OCI-LY3 (cell line): ENCODE results near the gene MTCL1.

ENCODE experiments used
- H2AFZ ChIP-seq: fragments of 200-600, 300-600 bp; shearing (Covaris generic); 2 replicates; pipeline ENCODE4 v1.6.0; 2014; ENCODE audit warnings: antibody characterized with exemption, low read depth, low read length
- H3K27ac ChIP-seq: fragments of 200-600, 300-600 bp; sonication (generic); 2 replicates; pipeline ENCODE4 v1.5.1; 2014; ENCODE audit warnings: mild to moderate bottlenecking, low read length, moderate library complexity, mixed read lengths
- H3K27me3 ChIP-seq: fragments of 200-600, 300-600 bp; sonication (generic); 2 replicates; pipeline ENCODE4 v1.6.1; 2014; ENCODE audit warnings: low read depth, low read length, mixed read lengths
- H3K36me3 ChIP-seq: fragments of 200-600, 300-600 bp; sonication (generic); replicated peaks from 2 replicates; pipeline ENCODE3; 2014; ENCODE audit warnings: low read depth, low read length, mixed read lengths
- H3K4me1 ChIP-seq: fragments of 300-600, 200-600 bp; sonication (generic); 2 replicates; pipeline ENCODE4 v1.6.1; 2014; ENCODE audit warnings: low read length, mixed read lengths
- H3K4me2 ChIP-seq: fragments of 200-600, 300-600 bp; sonication (generic); 2 replicates; pipeline ENCODE4 v1.6.1; 2014; ENCODE audit warnings: low read length, mixed read lengths
- H3K4me3 ChIP-seq: fragments of 300-600, 200-600 bp; sonication (generic); 2 replicates; pipeline ENCODE4 v1.5.1; 2014; ENCODE audit warnings: antibody characterized with exemption, mild to moderate bottlenecking, low read length, moderate library complexity
- H3K79me2 ChIP-seq: fragments of 300-600, 200-600 bp; shearing (Covaris generic); 2 replicates; pipeline ENCODE4 v1.6.1; 2014; ENCODE audit warnings: mild to moderate bottlenecking, low read length, mixed read lengths
- H3K9ac ChIP-seq: fragments of 300-600, 200-600 bp; shearing (Covaris generic); 2 replicates; pipeline ENCODE4 v1.6.0; 2014; ENCODE audit warnings: mild to moderate bottlenecking, low read length, moderate library complexity
- H3K9me3 ChIP-seq: fragments of 200-600, 300-600 bp; shearing (Covaris generic); 2 replicates; pipeline ENCODE4 v1.6.1; 2014; ENCODE audit warnings: low read length, mixed read lengths; ENCODE audit not compliant: insufficient read depth
- H4K20me1 ChIP-seq: fragments of 200-600, 300-600 bp; sonication (generic); 2 replicates; pipeline ENCODE4 v1.6.1; 2016; ENCODE audit warnings: low read length, mixed read lengths; ENCODE audit not compliant: insufficient read depth
- CTCF ChIP-seq: fragments of 200-600, 300-600 bp; sonication (generic); IDR thresholded peaks from 2 replicates; pipeline ENCODE4 v1.5.1; 2014; ENCODE audit warnings: antibody characterized with exemption, low read length, low read depth
- EZH2phosphoT487 ChIP-seq: fragments of 200-600 bp; shearing (Covaris generic); IDR thresholded peaks from 2 replicates; pipeline ENCODE4 v1.6.1; 2018; ENCODE audit warnings: antibody characterized with exemption, mixed run types, low read depth

MTCL1 gene

DNA sequence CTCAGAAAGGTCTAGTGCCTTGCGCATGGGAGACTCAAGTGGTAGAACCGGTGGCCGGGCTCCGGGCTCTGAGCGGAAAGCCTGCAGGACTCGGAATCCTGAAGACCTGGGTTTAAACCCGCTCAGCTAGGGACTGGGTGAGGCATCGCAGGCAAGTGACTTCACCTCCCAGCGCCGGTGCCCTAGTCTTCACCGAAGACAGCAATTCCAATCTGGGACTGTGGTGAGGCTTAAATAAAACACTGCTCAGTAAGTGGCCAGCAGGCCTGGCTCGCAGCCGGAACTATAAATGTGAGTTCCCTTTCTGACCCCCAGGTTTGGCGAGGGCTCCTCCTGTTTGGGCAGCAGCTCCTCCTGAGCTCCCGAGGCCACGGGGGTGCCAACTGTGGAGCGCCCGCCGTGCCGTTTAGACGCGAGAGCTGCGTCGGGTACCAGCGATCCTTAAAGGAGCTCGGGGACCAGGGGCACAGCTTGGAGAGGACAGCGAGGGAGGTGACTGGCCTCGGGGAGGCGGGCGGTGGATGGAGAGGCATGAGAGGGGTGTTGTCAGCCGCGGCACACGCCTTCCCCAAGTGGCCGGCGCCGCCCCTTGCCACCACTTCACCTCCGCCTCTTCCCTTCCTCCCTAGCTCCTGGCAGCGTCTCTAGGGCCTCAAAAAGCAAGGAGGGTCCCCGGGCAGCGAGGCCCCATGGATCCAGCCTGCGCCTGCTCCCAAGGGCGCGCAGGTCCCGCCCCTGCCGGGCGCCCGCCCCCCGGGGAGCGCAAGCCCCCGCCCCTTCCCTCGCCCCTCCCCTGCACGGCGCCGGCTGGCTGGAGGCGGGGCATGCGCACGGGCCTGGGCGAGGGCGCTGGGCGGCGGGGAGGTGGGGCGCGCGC lies 757 bp upstream of the MTCL1 start:
- peaks cover 21% of the 10 kb centered on the region for H4K20me1 ChIP-seq
- H3K79me2 ChIP-seq: peaks cover 37% of the 10 kb centered on the region
- H3K4me1 ChIP-seq: peaks cover 19% of the 10 kb centered on the region
- no peaks in the 10 kb centered on the region for H3K9me3 ChIP-seq
- H3K4me3 ChIP-seq: peak overlapping the region; percentile 77
- H3K36me3 ChIP-seq: peaks cover 6% of the 10 kb centered on the region
- no peaks in the 10 kb centered on the region for H3K27me3 ChIP-seq
- no peak for TF ChIP-seq EZH2phosphoT487
- TF ChIP-seq CTCF: no peak
- no peak overlapping the region for H3K27ac ChIP-seq
- peak overlapping the region; percentile 43; the same call in 1 of the 2 replicates for H2AFZ ChIP-seq
- H3K4me2 ChIP-seq: peak overlapping the region; percentile 90
- H3K9ac ChIP-seq: peak overlapping the region; percentile 57

DNA sequence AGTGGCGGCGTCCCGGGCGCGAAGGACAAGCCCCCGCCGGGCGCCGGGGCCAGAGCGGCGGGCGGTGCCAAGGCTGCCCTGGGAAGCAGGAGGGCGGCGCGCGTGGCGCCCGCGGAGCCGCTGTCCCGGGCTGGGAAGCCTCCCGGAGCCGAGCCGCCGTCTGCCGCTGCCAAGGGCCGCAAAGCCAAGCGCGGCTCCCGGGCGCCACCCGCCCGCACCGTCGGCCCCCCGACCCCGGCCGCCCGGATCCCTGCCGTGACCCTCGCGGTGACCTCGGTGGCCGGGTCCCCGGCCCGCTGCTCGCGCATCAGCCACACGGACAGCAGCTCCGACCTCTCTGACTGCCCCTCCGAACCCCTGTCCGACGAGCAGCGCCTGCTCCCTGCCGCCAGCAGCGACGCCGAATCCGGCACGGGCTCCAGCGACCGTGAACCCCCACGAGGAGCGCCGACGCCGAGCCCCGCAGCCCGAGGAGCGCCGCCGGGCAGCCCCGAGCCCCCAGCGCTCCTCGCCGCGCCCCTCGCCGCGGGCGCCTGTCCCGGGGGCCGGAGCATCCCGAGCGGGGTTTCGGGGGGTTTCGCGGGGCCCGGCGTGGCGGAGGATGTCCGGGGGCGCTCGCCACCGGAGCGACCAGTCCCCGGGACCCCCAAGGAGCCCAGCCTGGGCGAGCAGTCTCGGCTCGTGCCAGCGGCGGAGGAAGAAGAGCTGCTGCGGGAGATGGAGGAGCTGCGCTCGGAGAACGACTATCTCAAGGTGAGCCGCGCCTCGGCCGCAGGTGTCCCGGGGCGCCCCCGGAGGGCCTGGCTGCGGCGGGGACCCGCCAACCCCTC lies 820 bp downstream of the MTCL1 start:
- Histone ChIP-seq H2AFZ (no peak overlapping the region), H3K79me2 (peaks cover 42% of the 10 kb centered on the region), H3K4me3 (peak overlapping the region; percentile 84), H3K27ac (no peak overlapping the region), H3K9me3 (no peaks in the 10 kb centered on the region), H4K20me1 (peaks cover 21% of the 10 kb centered on the region), H3K27me3 (no peaks in the 10 kb centered on the region), H3K4me2 (peak overlapping the region; percentile 80), H3K4me1 (peaks cover 15% of the 10 kb centered on the region), H3K9ac (peak overlapping the region; percentile 55), H3K36me3 (peaks cover 6% of the 10 kb centered on the region)
- no peak for TF ChIP-seq EZH2phosphoT487
- TF ChIP-seq CTCF: no peak

DNA sequence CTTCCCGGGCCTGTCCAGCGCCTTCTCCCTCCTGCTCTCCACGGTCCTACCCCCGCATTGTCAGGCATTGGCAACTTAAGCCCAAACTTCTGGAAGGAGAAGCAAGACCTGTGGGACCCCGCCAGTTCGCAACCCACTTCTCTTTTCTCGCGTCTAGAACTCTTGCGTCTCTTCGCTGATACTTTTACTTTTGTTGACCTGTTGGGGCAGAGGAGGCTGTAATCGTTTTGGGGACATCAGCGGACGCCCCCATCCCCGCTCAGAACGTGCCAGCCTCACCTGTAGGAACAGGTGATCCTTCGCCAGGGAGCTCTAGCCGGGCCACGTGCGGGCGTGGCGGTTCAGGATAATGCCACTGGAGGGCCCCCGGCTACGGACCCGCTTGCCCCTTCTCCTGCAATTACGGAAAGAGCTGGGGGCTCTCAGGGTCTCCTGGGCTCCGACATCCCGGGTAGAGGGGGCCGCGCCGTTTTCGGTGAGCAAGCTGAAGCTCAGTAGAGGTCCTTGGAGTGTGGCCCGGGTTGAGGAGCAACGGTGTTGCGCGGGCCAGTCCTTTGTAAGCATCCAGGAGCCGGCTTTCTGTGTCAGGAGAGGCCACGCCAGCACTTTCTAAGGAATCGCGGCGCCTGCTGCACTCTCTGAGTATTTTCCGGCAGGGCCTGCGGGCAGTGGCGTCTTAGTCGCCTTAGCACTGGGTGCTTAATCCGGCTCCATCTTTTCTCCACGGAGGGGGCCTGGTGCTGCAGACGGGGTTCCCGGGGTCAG lies 1.6 kb downstream of the MTCL1 start:
- no peak overlapping the region for H2AFZ ChIP-seq
- H3K4me1 ChIP-seq: peaks cover 15% of the 10 kb centered on the region
- H3K27me3 ChIP-seq: no peaks in the 10 kb centered on the region
- peaks cover 46% of the 10 kb centered on the region for H3K79me2 ChIP-seq
- no peak overlapping the region for H3K27ac ChIP-seq
- peaks cover 21% of the 10 kb centered on the region for H4K20me1 ChIP-seq
- peak overlapping the region; percentile 80 for H3K4me2 ChIP-seq
- TF ChIP-seq EZH2phosphoT487: no peak
- TF ChIP-seq CTCF: peak; percentile 30
- H3K9me3 ChIP-seq: no peaks in the 10 kb centered on the region
- peak overlapping the region; percentile 84 for H3K4me3 ChIP-seq
- H3K36me3 ChIP-seq: peaks cover 6% of the 10 kb centered on the region
- H3K9ac ChIP-seq: peak overlapping the region; percentile 55
